ENCODE results near the gene MAPK6.
"Not testable (repeated sequence)": the region's sequence is repeated elsewhere in the genome, so short reads cannot be mapped to it uniquely, and the experiment has no call there.

The MAPK6 gene

GRCh38 chr15:52018693-52019393 lies at the start of gene MAPK6:
MAPK6 (plus strand) TSS chr15:52019219; CDS start chr15:52046461, 27,242 bp downstream.
- DNase-seq (ENCODE audit: low read depth in 2 of 2): peak; percentile 86 to 92

- DNase-seq (ENCODE audit: low read depth in 2 of 2): no peak
Observed at GRCh38 chr15:51969728-51970127, 49.3 kb upstream of the MAPK6 start.

- DNase-seq (ENCODE audit: low read depth in 2 of 2): no peak
Observed at GRCh38 chr15:51970132-51970817, 48.7 kb upstream of the MAPK6 start.

- no peak for DNase-seq (ENCODE audit: low read depth in 2 of 2)
Observed at GRCh38 chr15:51971032-51971374, 48.0 kb upstream of the MAPK6 start.

- DNase-seq (ENCODE audit: low read depth in 2 of 2): peak; percentile 85 to 88
Observed at GRCh38 chr15:51971375-51972133, 47.5 kb upstream of the MAPK6 start, which contains the start of gene LEO1. LEO1 (minus strand) TSS chr15:51971778; CDS start chr15:51971745, 33 bp downstream.

- no peak for DNase-seq (ENCODE audit: low read depth in 2 of 2)
Observed at GRCh38 chr15:51973220-51973619, 45.8 kb upstream of the MAPK6 start.

- DNase-seq (ENCODE audit: low read depth in 2 of 2): no peak
Observed at GRCh38 chr15:51973775-51974174, 45.2 kb upstream of the MAPK6 start.

- DNase-seq (ENCODE audit: low read depth in 2 of 2): peak; percentile 32 to 41
Observed at GRCh38 chr15:51982013-51982769, 36.8 kb upstream of the MAPK6 start.

- DNase-seq (ENCODE audit: low read depth in 2 of 2): no peak
Observed at GRCh38 chr15:51982770-51983103, 36.3 kb upstream of the MAPK6 start.

GRCh38 chr15:51991141-51991540 lies 27.9 kb upstream of the MAPK6 start:
- DNase-seq (ENCODE audit: low read depth in 2 of 2): no peak

- no peak for DNase-seq (ENCODE audit: low read depth in 2 of 2)
Observed at GRCh38 chr15:51992953-51993352, 26.1 kb upstream of the MAPK6 start.

- no peak for DNase-seq (ENCODE audit: low read depth in 2 of 2)
Observed at GRCh38 chr15:52002351-52002750, 16.7 kb upstream of the MAPK6 start.

GRCh38 chr15:52003089-52003488 lies 15.9 kb upstream of the MAPK6 start:
- DNase-seq (ENCODE audit: low read depth in 2 of 2): not testable (repeated sequence)

- no peak for DNase-seq (ENCODE audit: low read depth in 2 of 2)
Observed at GRCh38 chr15:52003710-52004109, 15.3 kb upstream of the MAPK6 start.

- DNase-seq (ENCODE audit: low read depth in 2 of 2): no peak
Observed at GRCh38 chr15:52004806-52005205, 14.2 kb upstream of the MAPK6 start.

GRCh38 chr15:52005748-52006701 lies 13.0 kb upstream of the MAPK6 start:
- peak in 1 of 2 donors; percentile 33 for DNase-seq (ENCODE audit: low read depth in 2 of 2)

- DNase-seq (ENCODE audit: low read depth in 2 of 2): no peak
Observed at GRCh38 chr15:52006702-52007340, 12.2 kb upstream of the MAPK6 start.

GRCh38 chr15:52008359-52008697 lies 10.7 kb upstream of the MAPK6 start:
- no peak for DNase-seq (ENCODE audit: low read depth in 2 of 2)

- no peak for DNase-seq (ENCODE audit: low read depth in 2 of 2)
Observed at GRCh38 chr15:52008698-52009434, 10.2 kb upstream of the MAPK6 start.
